Fibroblast of lung (primary cell): ENCODE results near the gene PTGIS.

Experiments
- CTCF ChIP-seq, 2 donors: IDR thresholded peaks in 1 of 2; conservative IDR thresholded peaks in 1 of 2; 1 replicate in 1 of 2; 2 replicates in 1 of 2; pipeline ENCODE4 v1.5.1; 2011 to 2012; ENCODE audit warnings: low read length in 2 of 2, control low read depth in 1 of 2, inconsistent platforms in 1 of 2, low read depth in 1 of 2, mild to moderate bottlenecking in 1 of 2
- EZH2 ChIP-seq: IDR thresholded peaks from 2 replicates; pipeline ENCODE4 v1.5.1; 2012; ENCODE audit warnings: low read length, control low read depth, mild to moderate bottlenecking; ENCODE audit errors: missing control alignments

- TF ChIP-seq CTCF (conservative IDR thresholded peaks at IDR 0.05 in 1 of 2, IDR thresholded peaks at IDR 0.05 in 1 of 2; ENCODE audit: low read depth in 1 of 2, low read length in 2 of 2) = no peak
- TF ChIP-seq EZH2 = no peak
Measured at GRCh38 chr20:49542514-49542991, 25.4 kb downstream of the PTGIS start.
